K562 (cell line): ENCODE measurements around the gene ACAP2. TPM values are rescaled to one million over a fixed set of nuclear protein-coding genes. Genes with fewer than 3 reads are reported as not detected.

Experiments
- ATAC-seq: fragments of 200-7000 bp; cut with Tn5 transposase; 3 replicates; pipeline ENCODE4 v1.9.1; 2020; ENCODE audit warnings: moderate library complexity
- BruUV-seq: library from RNA; stranded (reverse); fragments of 400-500 nt; replicated peaks from 2 replicates; lab custom pipeline; 2021; lab: Mats Ljungman, UMichigan
- CTCF ChIA-PET: fragments of 300-600 bp; formaldehyde crosslinking; extraction: SDS; loops from one replicate; lab custom pipeline; 2021; ENCODE audit warnings: low intra/inter-chr PET ratio; lab: Yijun Ruan, JAX
- POLR2A ChIA-PET: fragments of 300-600, 350-650 bp; sonication (Branson Sonifier 250); formaldehyde crosslinking; extraction: SDS; loops from one replicate; lab custom pipeline; 2021; ENCODE audit warnings: antibody characterized with exemption, inconsistent platforms; lab: Yijun Ruan, JAX
- DNase-seq, 4 experiments: peaks; one replicate each; pipeline versions ENCODE4 v3.0.0 to v3.0.0-alpha.2; 2011 to 2018; ENCODE audit warnings: low spot score in 3 of 4, mixed read lengths in 3 of 4; ENCODE audit errors: extremely low read depth in 1 of 4
- FAIRE-seq: peaks from 2 replicates; lab custom pipeline; 2011; peaks lifted over from hg19 to GRCh38; lab: Jason Lieb, UNC
- H2AFZ ChIP-seq: 2 replicates; pipeline ENCODE4 v1.6.0; 2011; ENCODE audit warnings: low read depth, low read length, control low read depth, inconsistent platforms
- H3K27ac ChIP-seq: fragments of 200-600 bp; 3 replicates; pipeline ENCODE4 v1.8.0; 2011; ENCODE audit warnings: low read depth, mild to moderate bottlenecking, control low read depth, inconsistent platforms, low read length, moderate library complexity, mixed read lengths; ENCODE audit errors: extremely low read depth
- H3K27me3 ChIP-seq, 2 experiments: fragments of 300-600 bp in 1 of 2; 2 replicates in 1 of 2; 3 replicates in 1 of 2; pipeline versions ENCODE4 v1.6.0 to v1.8.0; 2011; ENCODE audit warnings: inconsistent platforms in 2 of 2, low read length in 2 of 2, mild to moderate bottlenecking in 1 of 2, mixed read lengths in 1 of 2, moderate library complexity in 1 of 2; ENCODE audit not compliant: control insufficient read depth in 2 of 2, insufficient read depth in 2 of 2
- H3K36me3 ChIP-seq: fragments of 300-600 bp; 3 replicates; pipeline ENCODE4 v1.8.0; 2011; ENCODE audit warnings: mild to moderate bottlenecking, low read length, inconsistent platforms; ENCODE audit not compliant: control insufficient read depth, insufficient read depth
- H3K4me1 ChIP-seq, 2 experiments: fragments of 200-600 bp in 1 of 2; replicated peaks in 1 of 2; 2 replicates in 1 of 2; 3 replicates in 1 of 2; pipeline versions ENCODE4 v1.5.1 to v1.8.0; 2011; ENCODE audit warnings: inconsistent platforms in 2 of 2, low read length in 2 of 2, mild to moderate bottlenecking in 1 of 2, mixed read lengths in 1 of 2, moderate library complexity in 1 of 2; ENCODE audit not compliant: control insufficient read depth in 2 of 2, insufficient read depth in 2 of 2
- H3K4me2 ChIP-seq: 2 replicates; pipeline ENCODE4 v1.6.1; 2011; ENCODE audit warnings: low read length, control low read depth, inconsistent platforms, mixed read lengths; ENCODE audit not compliant: insufficient read depth
- H3K4me3 ChIP-seq: fragments of 200-600 bp; sonication (generic), shearing (Covaris generic); 2 replicates; pipeline ENCODE4 v1.5.1; 2016; ENCODE audit warnings: control low read depth, inconsistent platforms
- H3K79me2 ChIP-seq: fragments of 200-600 bp; 3 replicates; pipeline ENCODE4 v1.8.0; 2011; ENCODE audit warnings: low read length, inconsistent platforms; ENCODE audit not compliant: control insufficient read depth, insufficient read depth
- H3K9ac ChIP-seq, 2 experiments: 2 replicates each; pipeline versions ENCODE4 v1.6.0 to v1.6.1; 2011; ENCODE audit warnings: low read depth in 2 of 2, low read length in 2 of 2, control low read depth in 1 of 2, inconsistent platforms in 1 of 2, mild to moderate bottlenecking in 1 of 2, mixed read lengths in 1 of 2; ENCODE audit not compliant: insufficient read depth in 1 of 2
- H3K9me1 ChIP-seq: one replicate; pipeline ENCODE4 v1.6.0; 2011; ENCODE audit warnings: inconsistent platforms, mild to moderate bottlenecking, low read length, moderate library complexity; ENCODE audit not compliant: control insufficient read depth, insufficient read depth
- H3K9me3 ChIP-seq: replicated peaks from 2 replicates; pipeline ENCODE4 v1.5.1; 2011; ENCODE audit warnings: low read depth, low read length, inconsistent platforms; ENCODE audit not compliant: control insufficient read depth, insufficient read depth
- H4K20me1 ChIP-seq: replicated peaks from 2 replicates; pipeline ENCODE4 v1.6.1; 2011; ENCODE audit warnings: low read length, inconsistent platforms, mixed read lengths; ENCODE audit not compliant: control insufficient read depth, insufficient read depth
- CBX5 ChIP-seq: IDR thresholded peaks from 2 replicates; pipeline ENCODE4 v1.6.1; 2014; ENCODE audit warnings: low read depth, borderline replicate concordance
- CEBPZ ChIP-seq: fragments of 150-350 bp; IDR thresholded peaks from 2 replicates; pipeline ENCODE4 v1.6.1; 2014; ENCODE audit warnings: low read depth, mild to moderate bottlenecking, low read length, borderline replicate concordance
- CREB3 ChIP-seq: fragments of 450-650 bp; conservative IDR thresholded peaks from 2 replicates; pipeline ENCODE4 v1.6.1; 2016; ENCODE audit warnings: missing genetic modification characterization, low read depth, mild to moderate bottlenecking, missing compliant biosample characterization, moderate library complexity
- CTCF ChIP-seq, 3 experiments: IDR thresholded peaks in 2 of 3; conservative IDR thresholded peaks in 1 of 3; 2 replicates each; pipeline ENCODE4 v1.5.1; 2011 to 2012; ENCODE audit warnings: low read length in 3 of 3, mild to moderate bottlenecking in 3 of 3, control low read depth in 2 of 3, improper control_type of control experiment in 1 of 3, inconsistent platforms in 1 of 3, low read depth in 1 of 3, mixed read lengths in 1 of 3, moderate library complexity in 1 of 3; ENCODE audit not compliant: insufficient read depth in 2 of 3
- MBD1 ChIP-seq: fragments of 250-450 bp; sonication (Bioruptor Pico); IDR thresholded peaks from 2 replicates; pipeline ENCODE4 v1.8.0; 2022; ENCODE audit warnings: inconsistent platforms
- POLR2B ChIP-seq: fragments of 450-650 bp; IDR thresholded peaks from 2 replicates; pipeline ENCODE4 v1.6.1; 2018; ENCODE audit warnings: low read depth; ENCODE audit not compliant: partially characterized antibody
- POLR3A ChIP-seq: IDR thresholded peaks from 2 replicates; pipeline ENCODE4 v1.6.1; 2011; ENCODE audit warnings: borderline replicate concordance, mild to moderate bottlenecking, moderate library complexity; ENCODE audit not compliant: insufficient read length, insufficient read depth; ENCODE audit errors: extremely low read depth
- PRDM10 ChIP-seq: fragments of 450-650 bp; IDR thresholded peaks from 2 replicates; pipeline ENCODE4 v1.6.1; 2018; ENCODE audit not compliant: partially characterized antibody
- ZNF431 ChIP-seq: sonication (generic); formaldehyde crosslinking; IDR thresholded peaks from 2 replicates; pipeline ENCODE4 v1.8.0; 2022; ENCODE audit warnings: mild to moderate bottlenecking, missing genetic modification reagents
- WGBS: fragments of 100-300 bp; shearing (Covaris generic); methylation state at CpG from one replicate; pipeline ENCODE4 v1.1.6; 2016; ENCODE audit warnings: low coverage, mixed read lengths; ENCODE audit not compliant: insufficient coverage; ENCODE audit errors: missing lambda C conversion rate; 5-methylcytosine and 5-hydroxymethylcytosine counted together
- in situ Hi-C: fragments of 300-500 bp; cut with MboI; formaldehyde crosslinking; loops from 4 replicates; pipeline ENCODE4 v1.15.0; 2018; ENCODE audit warnings: inconsistent platforms, mixed read lengths
- intact Hi-C: fragments of 100-400 bp; cut with micrococcal nuclease; formaldehyde crosslinking; loops from 2 replicates; pipeline ENCODE4 v1.14.2; 2022
- polyA plus RNA-seq, 8 experiments: library from polyadenylated mRNA; depleted of rRNA in 4 of 8; stranded (reverse) in 5 of 8; unstranded in 3 of 8; fragments of >200 nt; fragmentation: Nextera tagmentation in 2 of 8; fragmentation: Illumina TruSeq in 1 of 8; extraction: Ambion mirVana in 2 of 8; extraction: Trizol in 1 of 8; gene quantifications; 2 replicates each; pipeline versions ENCODE4 v1.2.1 to v1.2.3, GENCODE V29; 2011 to 2014; ENCODE audit warnings: inconsistent platforms in 1 of 8, missing spikeins in 1 of 8
- total RNA-seq, 7 experiments: library from RNA; depleted of rRNA in 6 of 7; stranded (reverse); fragments of >200 nt in 6 of 7; fragmentation: Illumina TruSeq in 2 of 7; extraction: Trizol in 2 of 7; gene quantifications; 2 replicates each; pipeline versions ENCODE4 v1.2.1 to v1.2.3, GENCODE V29; 2011 to 2021; ENCODE audit warnings: low replicate concordance in 1 of 7

Gene ACAP2
- total and polyA plus RNA-seq, 9 of the 15 experiments (the other 6 are each of a cell fraction or from before 2014, with no cell fraction given): 10.6 to 52.7 (median 34.4) TPM

- H3K79me2 ChIP-seq: no peaks in the 10 kb centered on the region
- H3K9me1 ChIP-seq: no peaks in the 10 kb centered on the region
- POLR2A ChIA-PET: no interaction called here
- H3K27me3 ChIP-seq: no peaks in the 10 kb centered on the region
- H3K27ac ChIP-seq: no peak overlapping the region
- H3K36me3 ChIP-seq: peaks cover 7% of the 10 kb centered on the region; the same call in 1 of the 3 replicates
- H3K4me3 ChIP-seq: no peak overlapping the region
- WGBS: 47% methylated on average over 3 of the region's 3 CpGs
- H3K9me3 ChIP-seq: peaks cover 9% of the 10 kb centered on the region; the same call in 1 of the 2 replicates
- H3K9ac ChIP-seq: no peak overlapping the region
- no peak overlapping the region for H3K4me2 ChIP-seq
- FAIRE-seq: no peak
- CTCF ChIA-PET: no interaction called here
- H2AFZ ChIP-seq: no peak overlapping the region
- no peak for DNase-seq
- H3K4me1 ChIP-seq: no peaks in the 10 kb centered on the region
- in situ Hi-C loops: no loop called here
- intact Hi-C loops: no loop called here
- H4K20me1 ChIP-seq: no peaks in the 10 kb centered on the region
- ATAC-seq: no peak
- BruUV-seq: no TSS peak
- TF ChIP-seq ZNF431 (CRISPR knock-in tag): no peak
- TF ChIP-seq POLR3A: no peak
- no peak for TF ChIP-seq PRDM10
- no peak for TF ChIP-seq CREB3 (tag)
- no peak for TF ChIP-seq CBX5
- TF ChIP-seq CTCF (IDR thresholded peaks at IDR 0.05 in 2 of 3, conservative IDR thresholded peaks at IDR 0.05 in 1 of 3; ENCODE audit: insufficient read depth in 2 of 3, low read depth in 1 of 3, low read length in 3 of 3): no peak
- no peak for TF ChIP-seq POLR2B
- no peak for TF ChIP-seq CEBPZ
- no peak for TF ChIP-seq MBD1 (CRISPR knock-in tag)
These were observed 203.7 kb downstream of the ACAP2 start for GRCh38 chr3:195239121-195239520.
